Measurements from ENCODE around the gene DPP6.

Gene DPP6

GRCh38 chr7:154844499-154844898, 792.3 kb downstream of the DPP6 start:
- DNase-seq, result no peak

GRCh38 chr7:154844955-154845354, 792.8 kb downstream of the DPP6 start:
- no peak for DNase-seq

- DNase-seq, result no peak
Measured at GRCh38 chr7:154848464-154848863, 796.3 kb downstream of the DPP6 start.

GRCh38 chr7:154852205-154852604, 800.0 kb downstream of the DPP6 start:
- DNase-seq, result no peak

GRCh38 chr7:154853063-154853726, 801.0 kb downstream of the DPP6 start:
- DNase-seq, result no peak

GRCh38 chr7:154853727-154854095, 801.5 kb downstream of the DPP6 start:
- no peak for DNase-seq

GRCh38 chr7:154854836-154855235, 802.6 kb downstream of the DPP6 start:
- no peak for DNase-seq

GRCh38 chr7:154855366-154855765, 803.2 kb downstream of the DPP6 start:
- no peak for DNase-seq

- no peak for DNase-seq
Measured at GRCh38 chr7:154856733-154857132, 804.5 kb downstream of the DPP6 start.

GRCh38 chr7:154857240-154857639, 805.0 kb downstream of the DPP6 start:
- no peak for DNase-seq

GRCh38 chr7:154857728-154858681, 805.8 kb downstream of the DPP6 start:
- no peak for DNase-seq

GRCh38 chr7:154858836-154859537, 806.8 kb downstream of the DPP6 start:
- DNase-seq, result no peak

- no peak for DNase-seq
Measured at GRCh38 chr7:154859747-154860620, 807.8 kb downstream of the DPP6 start.

GRCh38 chr7:154860621-154861375, 808.6 kb downstream of the DPP6 start:
- DNase-seq, result no peak

GRCh38 chr7:154861589-154861988, 809.4 kb downstream of the DPP6 start:
- DNase-seq, result no peak

GRCh38 chr7:154862153-154862791, 810.1 kb downstream of the DPP6 start:
- DNase-seq, result no peak

- DNase-seq, result no peak
Measured at GRCh38 chr7:154863766-154864522, 811.7 kb downstream of the DPP6 start.

- no peak for DNase-seq
Measured at GRCh38 chr7:154864523-154864891, 812.3 kb downstream of the DPP6 start.

GRCh38 chr7:154865984-154866685, 813.9 kb downstream of the DPP6 start:
- DNase-seq, result no peak

GRCh38 chr7:154867068-154867467, 814.9 kb downstream of the DPP6 start:
- no peak for DNase-seq
